Right forelimb (tissue), 1 donor: ENCODE results near the gene SBNO2.

Source experiments
- DNase-seq: peaks from one replicate; pipeline ENCODE4 v3.0.0-alpha.2; 2018

SBNO2 gene

GRCh38 chr19:1151917-1152587 lies 22.0 kb downstream of the SBNO2 start:
- DNase-seq = no peak

DNA sequence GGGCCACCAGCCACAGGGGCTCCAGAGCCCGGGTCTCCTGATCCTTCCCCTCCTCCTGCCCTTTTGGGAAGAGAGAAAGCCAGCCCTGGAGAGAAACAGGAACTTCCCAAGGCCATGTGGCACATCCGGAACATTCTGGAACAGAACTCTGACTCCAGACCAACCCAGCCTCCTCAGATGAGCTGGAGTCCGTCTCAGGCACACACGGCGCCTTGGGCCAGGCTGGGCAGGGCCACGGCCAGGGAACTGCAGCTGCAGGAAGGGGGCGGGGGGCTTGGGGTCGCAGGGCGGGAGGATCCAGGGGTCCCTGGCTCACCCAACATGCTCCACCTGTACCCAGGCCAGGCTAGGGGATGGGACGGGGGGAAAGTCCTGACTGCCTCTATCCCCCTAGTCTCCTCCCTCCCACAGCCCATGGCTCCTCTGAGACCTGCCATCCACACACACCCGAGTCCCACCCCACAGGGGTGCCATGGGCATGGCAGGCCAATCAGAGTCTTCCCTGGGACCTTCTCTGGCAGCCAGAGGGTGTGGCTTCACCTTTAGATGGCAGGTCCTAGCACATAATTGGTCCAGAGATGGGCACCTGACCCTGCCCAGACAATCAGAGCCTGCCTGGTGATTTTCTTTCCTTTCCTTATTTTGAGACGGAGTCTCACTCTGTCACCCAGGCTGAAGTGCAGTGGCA lies 22.9 kb downstream of the SBNO2 start:
- DNase-seq = no peak

GRCh38 chr19:1150333-1151036 lies 23.6 kb downstream of the SBNO2 start:
- no peak for DNase-seq

- DNase-seq = no peak
These were observed 24.6 kb downstream of the SBNO2 start for GRCh38 chr19:1149259-1150045.

DNA sequence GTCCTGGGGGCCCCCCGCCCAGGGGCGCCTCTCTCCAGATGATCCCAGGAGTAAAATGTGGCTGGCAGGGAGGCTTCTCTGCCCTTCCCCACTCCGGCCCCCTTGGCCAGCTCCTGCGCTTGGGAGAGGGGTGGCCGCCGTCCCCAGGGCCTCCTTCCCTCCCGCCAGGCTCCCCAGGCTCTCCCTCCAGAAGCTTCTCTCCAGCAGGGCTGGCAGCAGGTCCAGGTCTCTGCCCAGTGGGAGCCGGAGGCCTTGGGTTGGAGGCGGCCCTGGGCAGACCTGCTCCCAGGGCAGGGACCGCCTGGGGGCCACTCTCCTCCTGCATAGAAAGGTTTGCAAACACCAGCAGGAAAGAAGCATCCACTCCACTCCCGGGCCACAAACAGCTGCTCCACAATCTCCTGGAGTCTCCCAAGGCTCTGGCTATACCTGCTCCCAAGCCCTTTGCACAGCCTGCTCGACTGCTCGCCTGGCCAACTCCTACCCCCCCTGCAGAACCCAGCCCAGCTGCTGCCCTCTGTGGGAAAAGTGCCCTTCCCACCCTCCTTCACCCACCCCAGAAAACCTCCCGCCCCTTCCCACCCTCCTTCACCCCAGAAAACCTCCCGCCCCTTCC lies 26.0 kb downstream of the SBNO2 start:
- DNase-seq = no peak

- no peak for DNase-seq
These were observed 26.9 kb downstream of the SBNO2 start for GRCh38 chr19:1146858-1147780.

- DNase-seq = no peak
These were observed 27.7 kb downstream of the SBNO2 start for GRCh38 chr19:1146412-1146699.

- DNase-seq = no peak
These were observed 28.2 kb downstream of the SBNO2 start for GRCh38 chr19:1145635-1146411.

- DNase-seq = no peak
These were observed 29.3 kb downstream of the SBNO2 start for GRCh38 chr19:1144741-1145140.

GRCh38 chr19:1143828-1144399 lies 30.2 kb downstream of the SBNO2 start:
- no peak for DNase-seq

DNA sequence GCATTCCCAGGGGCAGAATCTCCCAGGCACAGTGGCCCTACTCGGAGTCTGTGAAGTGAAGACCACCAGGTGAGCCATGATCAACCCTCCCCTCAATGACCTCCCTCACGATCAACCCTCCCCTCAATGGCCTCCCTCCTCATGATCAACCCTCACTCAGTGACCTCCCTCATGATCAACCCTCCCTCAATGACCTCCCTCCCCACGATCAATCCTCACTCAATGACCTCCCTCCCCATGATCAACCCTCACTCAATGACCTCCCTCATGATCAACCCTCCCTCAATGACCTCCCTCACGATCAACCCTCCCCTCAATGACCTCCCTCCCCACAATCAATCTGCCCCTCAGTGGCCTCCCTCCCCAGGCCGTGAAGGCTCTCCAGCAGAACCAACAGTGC lies 32.1 kb downstream of the SBNO2 start:
- no peak for DNase-seq

- DNase-seq = no peak
These were observed 33.6 kb downstream of the SBNO2 start for GRCh38 chr19:1140272-1141027.

DNA sequence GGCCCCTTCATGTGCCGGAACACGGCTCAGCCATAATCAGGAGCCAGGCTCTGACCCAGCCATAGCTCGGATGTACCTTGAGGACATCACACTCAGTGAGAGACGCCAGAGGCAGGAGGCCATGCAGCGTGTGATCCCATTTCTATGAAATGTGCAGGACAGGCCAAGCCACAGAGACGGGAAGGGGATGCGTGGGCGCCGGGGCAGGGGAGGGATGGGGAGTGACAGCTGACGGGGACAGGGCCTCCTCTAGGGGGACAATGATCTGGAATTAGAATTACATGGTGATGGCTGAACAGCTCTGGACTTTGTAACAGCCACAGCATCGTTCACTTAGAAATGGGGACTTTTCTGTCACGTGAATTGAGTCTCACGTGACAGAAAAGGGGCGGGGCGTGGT lies 34.9 kb downstream of the SBNO2 start:
- no peak for DNase-seq

DNA sequence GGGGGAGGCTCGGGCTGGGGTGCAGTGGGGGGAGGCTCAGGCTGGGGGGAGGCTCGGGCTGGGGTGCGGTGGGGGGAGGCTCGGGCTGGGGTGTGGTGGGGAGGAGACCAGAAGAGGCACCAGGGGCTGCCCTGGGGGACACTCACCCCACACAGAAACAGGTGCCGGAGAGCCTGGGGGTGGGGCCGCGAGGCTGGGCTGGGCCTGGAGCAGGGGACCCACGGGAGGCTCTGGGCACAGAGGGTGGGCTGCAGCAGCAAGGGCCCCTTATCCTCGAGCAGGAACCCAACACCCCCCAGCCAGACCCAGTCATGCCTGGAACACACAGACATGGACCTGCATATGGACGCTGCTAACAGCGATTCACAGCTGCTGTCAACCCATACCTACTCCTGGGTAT lies 35.9 kb downstream of the SBNO2 start:
- no peak for DNase-seq

DNA sequence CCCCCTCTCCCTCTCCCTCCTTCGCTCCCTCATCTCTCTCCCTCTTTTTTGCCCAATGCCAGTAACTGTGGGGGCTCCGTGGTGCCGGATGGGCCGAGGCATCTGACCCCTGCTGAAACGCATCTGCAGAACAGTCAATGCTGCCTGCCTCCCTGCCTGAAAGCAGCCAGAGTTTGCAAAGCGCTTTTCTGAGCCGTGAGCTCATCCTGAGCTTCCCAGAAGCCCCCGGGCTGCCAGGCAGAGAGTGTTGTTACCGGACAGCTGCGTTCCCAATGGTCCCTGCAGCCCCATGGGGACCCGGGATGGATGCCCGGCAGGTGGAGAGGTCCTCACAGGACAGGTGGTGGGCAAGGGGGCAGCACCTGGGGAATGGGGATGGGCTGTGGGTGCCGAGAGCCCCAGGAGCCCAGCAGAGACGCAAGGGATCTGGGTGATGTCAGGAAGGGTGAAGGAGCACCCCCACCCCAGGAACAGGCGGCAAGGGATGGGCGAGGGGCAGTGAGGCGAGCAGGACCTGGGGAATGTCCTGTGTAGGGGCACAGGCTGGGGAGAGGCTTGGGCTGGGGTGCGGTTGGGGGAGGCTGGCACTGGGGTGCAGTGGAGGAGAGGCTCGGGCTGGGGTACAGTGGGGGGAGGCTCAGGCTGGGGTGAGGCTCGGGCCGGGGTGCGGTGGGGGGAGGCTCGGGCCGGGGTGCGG lies 37.3 kb downstream of the SBNO2 start:
- no peak for DNase-seq

GRCh38 chr19:1136201-1136600 lies 37.9 kb downstream of the SBNO2 start:
- DNase-seq = no peak

DNA sequence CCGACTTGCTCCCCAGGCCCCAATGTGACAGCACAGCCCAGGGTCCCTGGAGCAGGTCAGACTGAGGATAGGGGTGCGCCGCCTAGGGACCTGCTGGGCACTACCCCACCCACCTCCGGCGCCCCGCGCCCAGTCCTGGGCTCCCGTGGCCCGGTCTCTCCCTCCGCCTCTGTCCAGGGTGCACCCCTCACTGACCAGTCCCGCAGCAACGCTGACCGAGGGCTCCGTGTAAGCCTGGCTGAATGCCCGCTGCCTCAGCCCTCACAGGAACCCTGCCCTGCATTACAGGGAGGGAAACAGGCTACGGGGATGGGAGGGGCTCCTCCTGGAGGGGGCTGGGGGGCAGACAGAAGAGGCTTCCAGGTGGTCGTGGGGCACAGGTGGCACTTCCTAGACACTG lies 38.6 kb downstream of the SBNO2 start:
- DNase-seq = no peak

GRCh38 chr19:1134431-1134830 lies 39.6 kb downstream of the SBNO2 start:
- no peak for DNase-seq

DNA sequence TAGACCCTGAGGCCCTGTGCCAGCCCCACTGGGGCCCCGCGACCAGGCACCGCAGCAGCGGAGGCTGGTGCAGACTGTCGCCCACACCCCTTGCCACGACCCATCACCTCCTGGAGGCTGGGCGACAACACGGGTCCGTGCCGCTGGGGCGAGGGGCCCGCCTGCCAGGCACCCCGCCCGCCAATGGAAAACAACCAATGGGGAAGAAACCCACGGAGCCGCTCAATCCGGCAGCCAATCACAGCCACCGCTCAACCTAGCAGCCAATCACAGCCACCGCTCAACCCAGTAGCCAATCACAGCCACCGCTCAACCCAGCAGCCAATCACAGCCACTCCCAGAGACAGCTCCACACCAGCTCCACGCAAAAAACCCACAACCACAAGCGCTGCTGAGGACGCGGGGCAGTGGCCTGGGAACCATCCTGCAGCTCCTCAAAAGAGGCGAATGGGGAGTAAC lies 40.6 kb downstream of the SBNO2 start:
- no peak for DNase-seq
